ENCODE data around the gene SYT1.

The SYT1 gene

GRCh38 chr12:79156846-79157463 is 292.4 kb downstream of the SYT1 start:
- TF ChIP-seq CTCF (IDR thresholded peaks at IDR 0.05), result no peak
- no peaks in the 10 kb centered on the region for H3K4me1 ChIP-seq (ENCODE audit: control insufficient read depth in 1 of 2, insufficient read depth in 1 of 2, low read depth in 1 of 2, low read length in 1 of 2)
- H3K27me3 ChIP-seq, result no peaks in the 10 kb centered on the region
- no peaks in the 10 kb centered on the region for H3K36me3 ChIP-seq
- no peaks in the 10 kb centered on the region for H3K9me3 ChIP-seq
- H3K4me3 ChIP-seq (ENCODE audit: low read depth in 1 of 2, low read length in 1 of 2), result no peak overlapping the region
- H3K27ac ChIP-seq, result no peak overlapping the region

GRCh38 chr12:79161249-79161934 is 296.8 kb downstream of the SYT1 start:
- TF ChIP-seq CTCF (IDR thresholded peaks at IDR 0.05), result no peak

GRCh38 chr12:79162147-79162772 is 297.7 kb downstream of the SYT1 start:
- H3K27me3 ChIP-seq, result no peaks in the 10 kb centered on the region
- H3K9me3 ChIP-seq, result no peaks in the 10 kb centered on the region
- H3K27ac ChIP-seq, result no peak overlapping the region
- H3K4me1 ChIP-seq (ENCODE audit: control insufficient read depth in 1 of 2, insufficient read depth in 1 of 2, low read depth in 1 of 2, low read length in 1 of 2), result no peaks in the 10 kb centered on the region
- TF ChIP-seq CTCF (IDR thresholded peaks at IDR 0.05), result no peak
- no peak overlapping the region for H3K4me3 ChIP-seq (ENCODE audit: low read depth in 1 of 2, low read length in 1 of 2)
- no peaks in the 10 kb centered on the region for H3K36me3 ChIP-seq

More at GRCh38 chr12:79161249-79161934, 296.8 kb downstream of the SYT1 start:
- no peaks in the 10 kb centered on the region for H3K27me3 ChIP-seq
- H3K36me3 ChIP-seq, result no peaks in the 10 kb centered on the region
- no peak overlapping the region for H3K4me3 ChIP-seq (ENCODE audit: low read depth in 1 of 2, low read length in 1 of 2)
- H3K27ac ChIP-seq, result no peak overlapping the region
- H3K9me3 ChIP-seq, result no peaks in the 10 kb centered on the region
- H3K4me1 ChIP-seq (ENCODE audit: control insufficient read depth in 1 of 2, insufficient read depth in 1 of 2, low read depth in 1 of 2, low read length in 1 of 2), result no peaks in the 10 kb centered on the region

GRCh38 chr12:79162948-79163347 is 298.4 kb downstream of the SYT1 start:
- H3K9me3 ChIP-seq, result no peaks in the 10 kb centered on the region
- H3K36me3 ChIP-seq, result no peaks in the 10 kb centered on the region
- no peak for TF ChIP-seq CTCF (IDR thresholded peaks at IDR 0.05)
- H3K27ac ChIP-seq, result no peak overlapping the region
- H3K4me3 ChIP-seq (ENCODE audit: low read depth in 1 of 2, low read length in 1 of 2), result no peak overlapping the region
- H3K27me3 ChIP-seq, result no peaks in the 10 kb centered on the region
- H3K4me1 ChIP-seq (ENCODE audit: control insufficient read depth in 1 of 2, insufficient read depth in 1 of 2, low read depth in 1 of 2, low read length in 1 of 2), result no peaks in the 10 kb centered on the region

GRCh38 chr12:79164890-79165289 is 300.3 kb downstream of the SYT1 start:
- Histone ChIP-seq H3K27ac (no peak overlapping the region), H3K27me3 (no peaks in the 10 kb centered on the region), H3K36me3 (no peaks in the 10 kb centered on the region), H3K4me1 (ENCODE audit: control insufficient read depth in 1 of 2, insufficient read depth in 1 of 2, low read depth in 1 of 2, low read length in 1 of 2) (no peaks in the 10 kb centered on the region), H3K9me3 (no peaks in the 10 kb centered on the region), H3K4me3 (ENCODE audit: low read depth in 1 of 2, low read length in 1 of 2) (no peak overlapping the region)
- TF ChIP-seq CTCF (IDR thresholded peaks at IDR 0.05), result no peak
